NCI-H2227 (cell line): ENCODE measurements around the gene IL1RL2.

Experiments
- DNase-seq: peaks from one replicate; lab custom pipeline; 2025; ENCODE audit not compliant: unreplicated experiment; lab: John Stamatoyannopoulos, UW

IL1RL2 gene

GRCh38 chr2:102238039-102238756, 51.4 kb downstream of the IL1RL2 start:
- DNase-seq: no peak

GRCh38 chr2:102238778-102239177, 52.0 kb downstream of the IL1RL2 start:
- no peak for DNase-seq

GRCh38 chr2:102239344-102239743, 52.5 kb downstream of the IL1RL2 start:
- no peak for DNase-seq

DNA sequence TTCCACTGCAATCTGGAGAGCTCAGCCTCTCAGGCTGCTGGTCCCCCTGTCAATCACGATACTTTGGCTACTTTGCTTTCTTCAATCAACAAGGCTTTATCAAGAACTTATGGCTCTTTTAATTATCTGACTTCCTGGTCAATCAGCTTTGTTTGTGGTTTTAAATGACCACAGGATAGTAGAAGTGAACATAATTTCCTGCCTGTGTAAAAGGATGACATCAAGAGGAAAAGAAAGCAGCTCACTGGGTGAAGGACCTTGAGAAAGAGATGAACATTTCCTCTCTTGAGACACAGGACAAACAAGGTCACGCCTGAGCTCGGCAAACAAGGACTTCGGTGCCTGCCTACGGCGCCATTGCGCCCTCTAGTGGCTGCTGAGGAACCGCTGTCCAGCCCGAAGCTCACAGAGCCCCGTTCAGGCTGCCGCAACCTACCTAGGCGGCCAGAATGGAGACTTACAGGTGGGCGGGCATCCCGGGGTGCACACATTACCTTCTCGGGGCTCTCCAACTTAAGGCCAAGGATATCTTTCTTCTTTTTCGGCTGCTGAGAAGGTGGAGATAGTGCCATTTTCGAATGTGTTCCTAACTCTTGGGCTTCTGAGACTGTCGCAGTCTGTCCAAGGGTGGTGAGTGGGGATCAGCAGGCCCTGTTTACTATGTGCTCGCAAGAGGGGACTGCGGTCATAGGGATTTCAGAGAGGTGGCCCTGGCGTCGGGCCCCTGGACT, 54.0 kb downstream of the IL1RL2 start:
- peak; percentile 71 for DNase-seq

DNA sequence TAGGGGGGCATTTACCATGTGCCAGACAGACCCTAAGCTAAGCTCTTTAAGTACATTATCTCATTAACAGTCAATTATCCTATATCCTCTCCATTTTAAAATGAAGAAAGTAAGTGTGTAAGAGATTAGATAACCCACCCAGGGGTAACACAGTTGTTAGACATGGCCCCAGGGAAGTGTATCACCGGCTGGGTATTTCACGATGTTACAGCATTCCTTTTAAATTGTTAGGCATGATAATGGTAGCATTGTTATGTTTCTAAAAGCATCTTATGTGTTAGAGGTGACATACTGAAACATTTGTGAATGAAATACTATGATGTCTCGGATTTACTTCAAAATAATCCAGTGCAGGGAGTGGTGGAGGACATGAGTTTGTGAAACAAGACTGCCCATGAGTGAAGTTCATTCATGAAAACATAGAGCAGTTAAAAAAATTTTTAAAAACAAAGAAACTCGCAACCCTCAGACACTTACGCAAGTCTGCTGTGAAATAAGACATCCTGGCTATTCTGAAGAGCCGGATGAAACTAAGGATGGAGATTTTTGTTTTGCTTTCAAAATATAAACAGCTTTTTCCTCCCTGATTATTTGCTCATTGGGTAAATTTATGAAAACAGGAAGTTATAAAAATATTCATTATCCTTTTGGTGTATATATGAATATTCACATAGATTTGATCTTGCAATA, 54.9 kb downstream of the IL1RL2 start:
- DNase-seq: no peak

GRCh38 chr2:102245266-102246151, 58.7 kb downstream of the IL1RL2 start:
- no peak for DNase-seq

GRCh38 chr2:102250278-102250821, 63.5 kb downstream of the IL1RL2 start:
- DNase-seq: no peak

DNA sequence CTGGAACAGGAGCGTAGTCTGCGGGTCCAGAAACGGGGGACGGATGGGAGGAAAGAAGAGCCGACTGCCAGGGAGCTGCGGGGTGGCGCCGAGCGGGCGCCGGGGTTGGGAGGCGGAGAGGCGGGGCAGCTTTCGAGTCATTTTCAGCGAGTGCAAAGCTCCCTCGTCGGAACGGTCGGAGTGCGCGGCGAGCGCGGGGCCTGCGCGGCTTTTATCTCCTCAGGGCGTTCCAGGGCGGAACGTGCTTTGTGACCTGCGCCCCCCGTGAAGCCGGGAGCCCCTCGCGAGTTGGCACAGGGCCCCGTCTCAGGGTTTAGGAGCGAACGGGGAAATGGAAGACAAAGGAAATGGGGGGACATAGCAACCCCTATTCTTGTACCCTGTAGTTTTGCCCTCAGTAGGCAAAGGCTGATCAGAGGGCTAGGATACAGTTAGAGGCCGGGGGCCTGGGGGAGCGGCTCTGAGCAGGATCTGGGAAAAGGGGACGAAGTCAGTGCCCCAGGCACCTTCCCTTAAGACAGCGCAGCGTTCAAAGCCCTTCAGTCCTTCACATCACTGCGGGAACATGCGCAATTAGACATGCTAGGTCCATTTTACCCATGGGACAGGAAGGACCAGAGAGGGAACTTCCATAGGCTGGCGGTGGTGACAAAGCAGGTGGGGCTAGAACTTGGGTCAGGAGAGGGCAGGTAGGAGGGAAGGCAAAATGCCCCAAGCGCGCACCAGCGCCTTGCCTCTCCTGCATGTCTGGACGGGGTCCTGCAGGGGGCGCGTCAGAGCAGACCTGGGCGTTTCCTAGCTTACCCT, 64.4 kb downstream of the IL1RL2 start:
- peak; percentile 14 for DNase-seq

GRCh38 chr2:102251849-102252203, 65.0 kb downstream of the IL1RL2 start:
- DNase-seq: no peak

GRCh38 chr2:102252236-102252635, 65.4 kb downstream of the IL1RL2 start:
- DNase-seq: no peak

DNA sequence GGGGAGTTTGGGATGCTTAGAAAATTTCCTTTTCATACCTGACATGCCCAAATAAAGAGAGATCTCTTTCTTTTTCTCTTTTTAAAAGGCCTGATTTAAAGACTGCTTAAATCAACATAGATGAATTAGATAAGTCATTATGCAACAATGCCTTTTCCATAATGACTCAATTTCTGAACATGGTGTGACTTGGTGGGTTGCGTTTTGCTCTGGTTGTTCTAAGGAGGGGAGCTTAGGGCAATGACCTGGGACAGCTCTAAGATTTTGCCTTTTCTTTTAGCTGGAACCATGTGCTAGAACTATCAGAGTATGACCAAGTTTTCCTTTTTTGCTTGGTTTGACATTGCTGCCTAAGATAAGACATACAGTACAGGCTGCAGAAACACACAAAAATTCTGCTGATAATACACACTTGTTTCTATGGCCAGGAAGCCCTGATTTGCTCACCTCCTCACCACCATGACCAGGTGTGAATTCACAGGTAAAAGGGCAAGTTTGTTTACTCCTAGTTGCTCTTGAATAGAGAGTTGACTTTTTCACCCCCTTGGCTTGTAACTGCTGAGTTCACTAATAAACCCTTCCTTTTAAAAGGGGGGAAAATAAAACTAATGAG, 66.4 kb downstream of the IL1RL2 start:
- no peak for DNase-seq

GRCh38 chr2:102253753-102254150, 66.9 kb downstream of the IL1RL2 start:
- DNase-seq: no peak

GRCh38 chr2:102256276-102256675, 69.5 kb downstream of the IL1RL2 start:
- no peak for DNase-seq

DNA sequence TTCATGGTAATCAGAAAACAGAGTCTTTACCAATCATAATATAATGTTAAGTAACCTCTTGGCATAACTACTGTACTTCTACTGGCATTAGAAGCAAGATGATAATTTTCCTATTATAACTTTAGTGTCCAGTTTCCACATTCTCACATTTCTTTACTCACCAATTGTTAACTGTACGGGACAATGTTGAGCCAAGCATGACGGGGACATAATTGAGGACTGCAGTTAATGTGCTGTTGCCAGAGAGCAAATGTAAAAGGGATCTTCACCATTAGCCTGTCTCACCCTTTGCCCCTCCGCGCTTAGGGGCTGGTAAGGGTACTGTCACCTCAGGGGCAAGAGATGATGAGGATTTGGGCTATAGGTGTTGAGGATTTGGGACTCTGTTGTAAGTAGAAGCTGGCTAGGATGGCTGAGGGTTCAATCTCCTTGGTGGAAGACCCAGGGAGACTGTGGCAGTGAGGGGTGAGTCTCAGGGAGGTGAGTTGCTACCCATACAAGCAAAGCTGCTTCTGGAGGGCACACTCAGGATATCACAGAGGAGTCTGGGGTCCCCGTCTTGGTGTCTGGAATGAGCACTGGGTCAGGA, 70.1 kb downstream of the IL1RL2 start:
- no peak for DNase-seq

- no peak for DNase-seq
Observed at GRCh38 chr2:102258025-102258385, 71.2 kb downstream of the IL1RL2 start.

GRCh38 chr2:102258386-102259074, 71.7 kb downstream of the IL1RL2 start:
- DNase-seq: no peak

GRCh38 chr2:102261467-102262135, 74.8 kb downstream of the IL1RL2 start:
- DNase-seq: no peak
